ENCODE data around the gene SLC38A7.
"Not testable (repeated sequence)": the region's sequence is repeated elsewhere in the genome, so short reads cannot be mapped to it uniquely, and the experiment has no call there.

SLC38A7 gene

GRCh38 chr16:58684354-58685083 lies at the start of gene SLC38A7:
Gene SLC38A7 (minus strand): TSS chr16:58684770. CDS start chr16:58680126, 4,644 bp downstream.
- DNase-seq: peak; percentile 89

GRCh38 chr16:58733671-58734458 lies 49.3 kb upstream of the SLC38A7 start, which contains the start of gene GOT2:
Gene GOT2 (minus strand): TSS chr16:58734316. CDS start chr16:58734228, 88 bp downstream.
- DNase-seq: peak; percentile 90

- DNase-seq: no peak
Measured at GRCh38 chr16:58733248-58733670, 48.7 kb upstream of the SLC38A7 start.

GRCh38 chr16:58732545-58733247 lies 48.1 kb upstream of the SLC38A7 start:
- DNase-seq: peak; percentile 53

GRCh38 chr16:58730724-58731370 lies 46.3 kb upstream of the SLC38A7 start:
- no peak for DNase-seq

GRCh38 chr16:58727796-58728568 lies 43.4 kb upstream of the SLC38A7 start:
- DNase-seq: no peak

- no peak for DNase-seq
Measured at GRCh38 chr16:58727028-58727781, 42.6 kb upstream of the SLC38A7 start.

GRCh38 chr16:58723109-58723508 lies 38.5 kb upstream of the SLC38A7 start:
- DNase-seq: no peak

GRCh38 chr16:58717994-58718393 lies 33.4 kb upstream of the SLC38A7 start:
- DNase-seq: no peak

GRCh38 chr16:58716468-58716867 lies 31.9 kb upstream of the SLC38A7 start:
- DNase-seq: no peak

GRCh38 chr16:58713742-58714141 lies 29.2 kb upstream of the SLC38A7 start:
- DNase-seq: no peak

- DNase-seq: no peak
Measured at GRCh38 chr16:58709333-58709732, 24.8 kb upstream of the SLC38A7 start.

GRCh38 chr16:58699151-58699550 lies 14.6 kb upstream of the SLC38A7 start:
- no peak for DNase-seq

- no peak for DNase-seq
Measured at GRCh38 chr16:58695368-58695767, 10.8 kb upstream of the SLC38A7 start.

GRCh38 chr16:58692450-58692849 lies 7.9 kb upstream of the SLC38A7 start:
- DNase-seq: no peak

- DNase-seq: not testable (repeated sequence)
Measured at GRCh38 chr16:58686985-58687706, 2.6 kb upstream of the SLC38A7 start.

- DNase-seq: no peak
Measured at GRCh38 chr16:58685084-58685449, 497 bp upstream of the SLC38A7 start.

GRCh38 chr16:58684001-58684353 lies 593 bp downstream of the SLC38A7 start:
- no peak for DNase-seq

GRCh38 chr16:58679763-58680162 lies 4.8 kb downstream of the SLC38A7 start:
- DNase-seq: no peak

- no peak for DNase-seq
Measured at GRCh38 chr16:58678716-58679115, 5.9 kb downstream of the SLC38A7 start.

GRCh38 chr16:58678269-58678668 lies 6.3 kb downstream of the SLC38A7 start:
- no peak for DNase-seq

All from right hindlimb (tissue), 1 donor.